OCI-LY3 (cell line): ENCODE results near the gene RPL10A.

Experiments
- CTCF ChIP-seq: fragments of 200-600, 300-600 bp; sonication (generic); IDR thresholded peaks from 2 replicates; pipeline ENCODE4 v1.5.1; 2014; ENCODE audit warnings: antibody characterized with exemption, low read length, low read depth
- EZH2phosphoT487 ChIP-seq: fragments of 200-600 bp; shearing (Covaris generic); IDR thresholded peaks from 2 replicates; pipeline ENCODE4 v1.6.1; 2018; ENCODE audit warnings: antibody characterized with exemption, mixed run types, low read depth

- TF ChIP-seq CTCF (no peak), EZH2phosphoT487 (no peak)
These were observed 44.5 kb downstream of the RPL10A start, which contains the start of gene TULP1 for GRCh38 chr6:35512740-35513139.
